DND-41 (cell line): ENCODE results near the gene GLRA3.

Experiments
- CTCF ChIP-seq: IDR thresholded peaks from 2 replicates; pipeline ENCODE4 v1.5.1; 2012; ENCODE audit warnings: borderline replicate concordance, low read length, moderate library complexity, mild to moderate bottlenecking; ENCODE audit not compliant: poor library complexity, severe bottlenecking; ENCODE audit errors: extremely low read depth
- EZH2 ChIP-seq: IDR thresholded peaks from 3 replicates; pipeline ENCODE4 v1.6.1; 2012; ENCODE audit warnings: borderline replicate concordance, low read depth, mild to moderate bottlenecking, moderate library complexity, low read length, inconsistent platforms; ENCODE audit not compliant: severe bottlenecking

GRCh38 chr4:174696657-174697056 lies 132.4 kb downstream of the GLRA3 start:
- TF ChIP-seq CTCF, result no peak
- no peak for TF ChIP-seq EZH2
